GM23338 (cell line): ENCODE data around the gene TRIO. TPM values are rescaled to one million over a fixed set of nuclear protein-coding genes. Genes with fewer than 3 reads are reported as not detected.

Source experiments
- ATAC-seq: fragments of 200-7000 bp; cut with Tn5 transposase; 3 replicates; pipeline ENCODE4 v1.9.1; 2020
- DNase-seq: peaks from one replicate; pipeline ENCODE4 v3.0.0-alpha.2; 2015; ENCODE audit warnings: low spot score
- H2AFZ ChIP-seq: fragments of 200-600 bp; sonication (generic); 2 replicates; pipeline ENCODE4 v1.8.0; 2016; ENCODE audit warnings: antibody characterized with exemption, mild to moderate bottlenecking, moderate library complexity
- H3F3A ChIP-seq: fragments of 200-600 bp; sonication (generic); replicated peaks from 2 replicates; pipeline ENCODE4 v1.8.0; 2017; ENCODE audit warnings: antibody characterized with exemption, mixed run types, low read depth
- H3K27ac ChIP-seq: fragments of 200-600 bp; sonication (generic); 2 replicates; pipeline ENCODE4 v1.6.1; 2016; ENCODE audit warnings: low read depth
- H3K27me3 ChIP-seq: fragments of 200-600 bp; sonication (generic); 2 replicates; pipeline ENCODE4 v1.8.0; 2016; ENCODE audit warnings: mild to moderate bottlenecking, mixed run types, moderate library complexity; ENCODE audit not compliant: insufficient read depth
- H3K36me3 ChIP-seq: fragments of 200-600 bp; sonication (generic); 2 replicates; pipeline ENCODE4 v1.8.0; 2016; ENCODE audit warnings: mild to moderate bottlenecking; ENCODE audit not compliant: insufficient read depth
- H3K4me1 ChIP-seq: fragments of 200-600 bp; sonication (generic); 2 replicates; pipeline ENCODE4 v1.8.0; 2016; ENCODE audit warnings: mild to moderate bottlenecking, moderate library complexity; ENCODE audit not compliant: insufficient read depth
- H3K4me2 ChIP-seq: fragments of 200-600 bp; sonication (generic); 2 replicates; pipeline ENCODE4 v1.7.1; 2017; ENCODE audit warnings: mixed run types
- H3K4me3 ChIP-seq: fragments of 200-600 bp; sonication (generic); 2 replicates; pipeline ENCODE4 v1.6.1; 2016; ENCODE audit warnings: mixed run types
- H3K79me2 ChIP-seq: fragments of 200-600 bp; sonication (generic); replicated peaks from 2 replicates; pipeline ENCODE4 v1.8.0; 2017; ENCODE audit warnings: mild to moderate bottlenecking; ENCODE audit not compliant: insufficient read depth
- H3K9me2 ChIP-seq: fragments of 200-600 bp; sonication (generic); 2 replicates; pipeline ENCODE4 v1.8.0; 2017; ENCODE audit not compliant: insufficient read depth
- H4K20me1 ChIP-seq: fragments of 200-600 bp; sonication (generic); replicated peaks from 2 replicates; pipeline ENCODE4 v1.8.0; 2017; ENCODE audit warnings: mild to moderate bottlenecking; ENCODE audit not compliant: insufficient read depth
- H3K27ac Mint-ChIP-seq: 2 replicates; pipeline ENCODE4 v1.8.0; 2020; ENCODE audit warnings: inconsistent platforms, mild to moderate bottlenecking, moderate library complexity, mixed read lengths
- H3K27me3 Mint-ChIP-seq: 3 replicates; pipeline ENCODE4 v1.8.0; 2022; ENCODE audit warnings: low read depth, mild to moderate bottlenecking, moderate library complexity, mixed read lengths, inconsistent platforms; ENCODE audit not compliant: insufficient read depth, poor library complexity
- H3K36me3 Mint-ChIP-seq: 3 replicates; pipeline ENCODE4 v1.8.0; 2021; ENCODE audit warnings: low read depth, mild to moderate bottlenecking, inconsistent platforms, moderate library complexity, mixed read lengths
- H3K4me1 Mint-ChIP-seq: 3 replicates; pipeline ENCODE4 v1.8.0; 2020; ENCODE audit warnings: mild to moderate bottlenecking, inconsistent platforms, mixed read lengths
- H3K4me3 Mint-ChIP-seq: 3 replicates; pipeline ENCODE4 v1.8.0; 2021; ENCODE audit warnings: moderate library complexity, mild to moderate bottlenecking, inconsistent platforms, mixed read lengths
- H3K9me3 Mint-ChIP-seq: 3 replicates; pipeline ENCODE4 v1.8.0; 2020; ENCODE audit warnings: moderate library complexity, mild to moderate bottlenecking, inconsistent platforms, mixed read lengths
- CREB1 ChIP-seq: fragments of 250-450 bp; sonication (Bioruptor Pico); IDR thresholded peaks from 2 replicates; pipeline ENCODE4 v1.5.0; 2020; ENCODE audit warnings: low read depth, mild to moderate bottlenecking, moderate library complexity
- ETS1 ChIP-seq: IDR thresholded peaks from 2 replicates; pipeline ENCODE4 v1.6.1; 2016; ENCODE audit warnings: antibody characterized with exemption
- EZH2 ChIP-seq: fragments of 200-600 bp; sonication (generic); IDR thresholded peaks from one replicate; pipeline ENCODE4 v1.8.0; 2017; ENCODE audit warnings: antibody characterized with exemption, mild to moderate bottlenecking, low read depth; ENCODE audit not compliant: unreplicated experiment
- NANOG ChIP-seq: IDR thresholded peaks from 2 replicates; pipeline ENCODE4 v1.6.1; 2016; ENCODE audit warnings: antibody characterized with exemption, borderline replicate concordance
- polyA plus RNA-seq: library from polyadenylated mRNA; unstranded; fragments of >200 nt; fragmentation: Nextera tagmentation; extraction: Ambion mirVana; gene quantifications from 2 replicates; pipeline ENCODE4 v1.2.1, GENCODE V29; 2016
- total RNA-seq: library from RNA; depleted of rRNA; stranded (reverse); fragments of >200 nt; shearing (Covaris generic); gene quantifications from 2 replicates; pipeline ENCODE4 v1.2.3, GENCODE V29; 2014

Gene TRIO
- total and polyA plus RNA-seq, 2 experiments from 2014 or later = 13.8 to 113 TPM

GRCh38 chr5:14249258-14250082, 106.3 kb downstream of the TRIO start:
- Histone ChIP-seq H3K4me2 (no peak overlapping the region), H4K20me1 (peaks cover 25% of the 10 kb centered on the region; the same call in 1 of the 2 replicates), H3K27me3 (no peaks in the 10 kb centered on the region), H3F3A (no peaks in the 10 kb centered on the region), H3K36me3 (no peaks in the 10 kb centered on the region), H3K4me1 (peaks cover 59% of the 10 kb centered on the region), H3K79me2 (peaks cover 98% of the 10 kb centered on the region), H3K9me2 (peaks cover under 1% of the 10 kb centered on the region; the same call in 1 of the 2 replicates), H2AFZ (no peak overlapping the region), H3K27ac (no peak overlapping the region), H3K4me3 (no peak overlapping the region)
- Mint-ChIP-seq H3K27ac (no peak overlapping the region), H3K9me3 (0 out of 3 replicates have a peak, but pooled peaks cover 3% of the 10 kb centered on the region), H3K27me3 (peaks cover 13% of the 10 kb centered on the region), H3K36me3 (peaks cover 10% of the 10 kb centered on the region; the same call in 2 of the 3 replicates), H3K4me3 (no peak overlapping the region), H3K4me1 (peaks cover 67% of the 10 kb centered on the region)
- no peak for DNase-seq
- no peak for ATAC-seq
- TF ChIP-seq EZH2 (no peak), CREB1 (CRISPR knock-in tag) (no peak)

- peaks cover 98% of the 10 kb centered on the region for H3K79me2 ChIP-seq
- no peaks in the 10 kb centered on the region for H3K36me3 ChIP-seq
- Mint-ChIP-seq H3K4me1 (peaks cover 61% of the 10 kb centered on the region), H3K9me3 (0 out of 3 replicates have a peak, but pooled peaks cover 6% of the 10 kb centered on the region), H3K4me3 (no peak overlapping the region), H3K36me3 (peaks cover 17% of the 10 kb centered on the region; the same call in 2 of the 3 replicates), H3K27ac (peak overlapping the region; percentile 15; the same call in 1 of the 2 replicates), H3K27me3 (peaks cover 13% of the 10 kb centered on the region)
- no peaks in the 10 kb centered on the region for H3F3A ChIP-seq
- H2AFZ ChIP-seq = no peak overlapping the region
- no peaks in the 10 kb centered on the region for H3K27me3 ChIP-seq
- H4K20me1 ChIP-seq = peaks cover 25% of the 10 kb centered on the region; the same call in 1 of the 2 replicates
- no peak overlapping the region for H3K27ac ChIP-seq
- H3K4me1 ChIP-seq = peaks cover 51% of the 10 kb centered on the region
- H3K4me3 ChIP-seq = no peak overlapping the region
- DNase-seq (peak; percentile 86), ATAC-seq (peak; percentile 81)
- H3K4me2 ChIP-seq = no peak overlapping the region
- TF ChIP-seq ETS1 (no peak), CREB1 (CRISPR knock-in tag) (peak; percentile 42; the same call in 1 of the 2 replicates), NANOG (no peak)
- H3K9me2 ChIP-seq = peaks cover 7% of the 10 kb centered on the region; the same call in 1 of the 2 replicates
Measured at GRCh38 chr5:14250084-14250695, 107.0 kb downstream of the TRIO start.
